Measurements from ENCODE around the gene TRIM71.
"Not testable (repeated sequence)": the region's sequence is repeated elsewhere in the genome, so short reads cannot be mapped to it uniquely, and the experiment has no call there.

The TRIM71 gene

DNA sequence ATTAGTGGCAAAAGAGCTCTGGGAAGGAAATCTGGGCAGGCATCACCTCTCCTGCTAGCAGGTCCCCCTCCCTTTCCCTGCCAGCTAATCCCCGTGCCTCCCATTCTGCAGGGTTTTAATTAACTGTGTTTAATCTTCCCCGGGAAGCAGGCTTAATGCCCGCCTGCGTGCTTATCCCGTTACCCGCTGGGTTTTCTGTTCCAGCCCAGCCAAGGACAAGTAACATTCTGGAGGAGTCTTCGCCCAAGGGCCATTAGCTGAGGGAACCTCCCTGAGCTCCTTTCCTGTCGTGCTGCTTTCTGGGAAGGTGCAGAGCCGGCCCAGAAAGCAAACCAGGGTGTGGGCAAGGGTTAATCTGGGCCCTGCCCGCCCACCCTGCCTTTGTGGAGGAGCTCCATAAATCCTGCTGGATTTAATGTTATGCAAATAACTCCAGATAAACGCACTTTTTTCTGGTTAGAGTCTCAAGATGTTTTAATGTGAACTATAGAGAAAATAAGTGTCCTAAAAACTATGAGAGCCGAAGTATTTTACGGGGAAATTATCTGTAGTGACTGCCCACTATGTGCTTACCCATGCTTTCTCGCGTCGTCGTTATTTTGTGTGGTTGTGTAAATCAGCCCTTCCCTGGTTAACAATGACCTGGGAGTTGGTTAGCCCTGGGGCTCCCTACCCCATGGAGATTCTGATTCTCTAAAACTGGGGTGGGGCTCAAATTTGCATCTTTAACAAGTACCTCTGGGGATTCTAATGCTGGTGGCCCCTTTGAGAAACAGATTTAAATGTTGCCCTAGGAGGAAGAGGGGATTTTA, 25.9 kb downstream of the TRIM71 start:
- TF ChIP-seq, protein P1, sequence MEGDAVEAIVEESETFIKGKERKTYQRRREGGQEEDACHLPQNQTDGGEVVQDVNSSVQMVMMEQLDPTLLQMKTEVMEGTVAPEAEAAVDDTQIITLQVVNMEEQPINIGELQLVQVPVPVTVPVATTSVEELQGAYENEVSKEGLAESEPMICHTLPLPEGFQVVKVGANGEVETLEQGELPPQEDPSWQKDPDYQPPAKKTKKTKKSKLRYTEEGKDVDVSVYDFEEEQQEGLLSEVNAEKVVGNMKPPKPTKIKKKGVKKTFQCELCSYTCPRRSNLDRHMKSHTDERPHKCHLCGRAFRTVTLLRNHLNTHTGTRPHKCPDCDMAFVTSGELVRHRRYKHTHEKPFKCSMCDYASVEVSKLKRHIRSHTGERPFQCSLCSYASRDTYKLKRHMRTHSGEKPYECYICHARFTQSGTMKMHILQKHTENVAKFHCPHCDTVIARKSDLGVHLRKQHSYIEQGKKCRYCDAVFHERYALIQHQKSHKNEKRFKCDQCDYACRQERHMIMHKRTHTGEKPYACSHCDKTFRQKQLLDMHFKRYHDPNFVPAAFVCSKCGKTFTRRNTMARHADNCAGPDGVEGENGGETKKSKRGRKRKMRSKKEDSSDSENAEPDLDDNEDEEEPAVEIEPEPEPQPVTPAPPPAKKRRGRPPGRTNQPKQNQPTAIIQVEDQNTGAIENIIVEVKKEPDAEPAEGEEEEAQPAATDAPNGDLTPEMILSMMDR (conservative IDR thresholded peaks at IDR 0.05; ENCODE audit: low read depth, low read length) = no peak
- no peak overlapping the region for H3K4me3 ChIP-seq (ENCODE audit: low read depth, low read length)
- no peak for DNase-seq (ENCODE audit: low read depth)

DNA sequence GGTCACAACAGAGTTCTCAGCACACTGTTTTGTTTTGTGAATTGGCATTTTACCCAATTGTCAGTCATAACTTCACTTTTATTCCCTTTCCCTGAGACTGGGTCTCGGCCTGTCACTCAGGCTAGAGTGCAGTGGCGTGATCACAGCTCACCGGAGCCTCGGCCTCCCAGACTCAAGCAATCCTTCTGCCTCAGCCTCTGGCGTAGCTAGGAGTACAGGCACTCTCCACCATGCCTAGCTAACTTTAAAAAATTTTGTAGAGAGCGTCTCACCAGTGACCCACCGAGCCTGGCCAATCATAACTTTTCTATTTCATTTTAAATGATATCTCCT, 26.5 kb downstream of the TRIM71 start:
- no peak for DNase-seq (ENCODE audit: low read depth)
- TF ChIP-seq, protein P1 (conservative IDR thresholded peaks at IDR 0.05; ENCODE audit: low read depth, low read length) = no peak
- no peak overlapping the region for H3K4me3 ChIP-seq (ENCODE audit: low read depth, low read length)

DNA sequence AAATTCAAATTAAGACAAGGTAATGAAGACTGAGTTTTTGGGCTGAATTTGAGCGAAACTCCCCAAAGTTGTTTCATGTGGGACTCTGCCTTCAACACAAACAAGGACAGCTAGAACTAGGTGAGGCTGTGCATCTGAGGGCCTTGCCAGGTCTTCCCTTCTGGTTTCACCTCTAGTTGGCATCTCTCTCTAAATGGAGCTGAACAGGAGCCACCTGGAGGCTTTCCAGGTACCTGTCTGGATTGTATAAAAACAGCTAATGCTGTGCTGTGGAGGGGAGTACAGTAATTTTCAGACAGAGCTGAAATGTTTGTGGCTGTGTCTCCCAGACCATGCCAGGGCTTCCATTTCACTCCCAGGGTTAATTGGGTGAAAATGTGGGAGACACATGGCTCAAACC, 27.1 kb downstream of the TRIM71 start:
- DNase-seq (ENCODE audit: low read depth) = no peak
- TF ChIP-seq, protein P1 (conservative IDR thresholded peaks at IDR 0.05; ENCODE audit: low read depth, low read length) = no peak

DNA sequence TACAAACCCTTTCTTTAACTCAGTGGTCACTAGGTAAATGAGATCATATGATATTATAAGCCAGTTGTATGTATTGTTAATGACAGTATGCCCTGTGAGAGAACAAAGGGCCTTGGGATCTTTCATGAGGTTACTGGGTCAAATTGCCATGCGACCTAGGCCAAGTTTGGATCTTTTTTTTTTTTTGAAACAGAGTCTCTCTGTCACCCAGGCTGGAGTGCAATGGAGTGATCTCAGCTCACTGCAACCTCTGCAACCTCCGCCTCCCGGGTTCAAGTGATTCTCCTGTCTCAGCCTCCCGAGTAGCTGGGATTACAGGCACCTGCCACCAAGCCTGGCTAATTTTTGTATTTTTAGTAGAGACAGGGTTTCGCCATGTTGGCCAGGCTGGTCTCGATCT, 27.7 kb downstream of the TRIM71 start:
- H3K4me3 ChIP-seq (ENCODE audit: low read depth, low read length); DNase-seq (ENCODE audit: low read depth): not testable (repeated sequence)

More for the DNA sequence above, 27.1 kb downstream of the TRIM71 start:
- no peak overlapping the region for H3K4me3 ChIP-seq (ENCODE audit: low read depth, low read length)

DNA sequence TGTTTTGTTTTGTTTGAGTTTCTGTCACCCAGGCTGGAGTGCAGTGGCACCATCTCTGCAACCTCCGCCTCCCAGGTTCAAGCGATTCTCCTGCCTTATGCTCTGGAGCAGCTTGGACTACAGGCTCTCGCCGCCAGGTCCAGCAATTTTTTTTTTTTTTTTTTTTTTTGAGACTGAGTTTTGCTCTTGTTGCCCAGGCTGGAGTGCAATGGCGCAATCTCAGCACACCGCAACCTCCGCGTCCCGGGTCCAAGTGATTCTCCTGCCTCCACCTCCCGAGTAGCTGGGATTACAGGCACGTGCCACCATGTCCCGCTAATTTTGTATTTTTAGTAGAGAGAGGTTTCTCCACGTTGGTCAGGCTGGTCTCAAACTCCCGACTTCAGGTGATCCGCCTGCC, 29.2 kb downstream of the TRIM71 start:
- not testable (repeated sequence) for H3K4me3 ChIP-seq (ENCODE audit: low read depth, low read length); DNase-seq (ENCODE audit: low read depth)

DNA sequence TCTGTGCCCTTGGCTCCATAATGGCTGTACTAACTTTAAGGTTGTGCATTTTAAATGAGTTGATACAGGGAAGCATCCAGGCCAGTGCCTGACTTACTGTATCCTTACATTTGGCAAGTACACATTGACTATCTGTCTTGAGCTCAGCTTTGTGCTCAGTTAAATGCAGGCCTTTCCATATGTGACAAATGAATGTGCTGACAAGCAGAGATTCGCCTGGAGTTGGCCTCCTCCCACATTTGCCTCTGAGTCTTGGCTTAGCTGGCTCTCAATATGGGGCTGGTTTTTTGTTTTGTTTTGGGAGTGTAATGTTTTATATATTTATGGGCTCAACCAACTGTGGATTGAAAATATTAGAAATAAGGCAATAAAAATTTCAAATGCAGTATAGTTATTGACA, 29.7 kb downstream of the TRIM71 start:
- no peak overlapping the region for H3K4me3 ChIP-seq (ENCODE audit: low read depth, low read length)
- DNase-seq (ENCODE audit: low read depth) = no peak
- TF ChIP-seq, protein P1 (conservative IDR thresholded peaks at IDR 0.05; ENCODE audit: low read depth, low read length) = no peak

DNA sequence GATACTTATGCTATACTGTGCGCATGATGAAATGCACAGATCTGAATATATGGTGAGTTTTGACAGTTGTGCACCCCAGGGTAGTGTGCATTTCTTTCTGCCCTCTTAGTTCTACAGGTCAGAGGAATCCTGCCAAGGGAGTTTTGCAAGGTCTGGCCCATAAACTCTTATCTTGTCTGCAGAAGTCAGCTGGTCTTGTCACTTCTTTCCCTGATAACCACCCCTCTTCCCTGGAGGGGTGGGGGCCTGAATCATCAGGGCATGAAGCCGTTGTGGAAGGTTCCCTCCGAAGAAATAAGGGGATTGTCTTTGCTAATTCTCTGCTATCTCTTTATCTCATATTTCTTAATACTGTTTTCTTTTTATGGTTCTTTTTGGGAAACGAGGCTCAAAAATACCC, 30.4 kb downstream of the TRIM71 start:
- H3K4me3 ChIP-seq (ENCODE audit: low read depth, low read length) = no peak overlapping the region
- no peak for DNase-seq (ENCODE audit: low read depth)
- TF ChIP-seq, protein P1 (conservative IDR thresholded peaks at IDR 0.05; ENCODE audit: low read depth, low read length) = no peak

DNA sequence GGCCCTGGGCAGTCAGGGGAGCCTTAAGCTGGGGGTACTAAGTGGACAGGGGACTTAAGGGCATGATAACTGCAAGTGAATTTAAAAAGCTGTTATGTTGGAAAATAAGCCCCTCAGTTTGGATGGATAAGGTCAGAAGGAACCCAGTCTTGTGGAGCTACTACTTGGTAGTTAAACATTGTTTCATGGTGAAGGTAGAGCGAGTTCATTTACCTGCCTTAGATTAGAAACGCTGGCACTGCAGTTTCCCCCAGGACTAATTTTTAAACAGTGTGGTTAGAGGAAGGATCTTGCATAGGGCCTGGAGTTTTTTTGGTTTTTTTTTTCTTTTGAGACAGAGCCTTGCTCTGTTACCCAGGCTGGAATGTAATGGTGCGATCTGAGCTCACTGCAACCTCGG, 31.2 kb downstream of the TRIM71 start:
- TF ChIP-seq, protein P1 (conservative IDR thresholded peaks at IDR 0.05; ENCODE audit: low read depth, low read length) = no peak
- DNase-seq (ENCODE audit: low read depth) = no peak

More for the DNA sequence above, 31.2 kb downstream of the TRIM71 start:
- no peak overlapping the region for H3K4me3 ChIP-seq (ENCODE audit: low read depth, low read length)
